HUES48 (cell line): ENCODE data around the gene SNW1.

Source experiments
- H3K27ac ChIP-seq: one replicate; pipeline ENCODE4 v1.7.0; 2013; ENCODE audit warnings: low read depth, low read length, inconsistent platforms
- H3K27me3 ChIP-seq: 2 replicates; pipeline ENCODE4 v1.6.1; 2013; ENCODE audit warnings: mild to moderate bottlenecking, low read length; ENCODE audit not compliant: control insufficient read depth, insufficient read depth
- H3K36me3 ChIP-seq: 2 replicates; pipeline ENCODE4 v1.6.1; 2013; ENCODE audit warnings: low read length; ENCODE audit not compliant: control insufficient read depth, insufficient read depth
- H3K4me1 ChIP-seq: 2 replicates; pipeline ENCODE4 v1.6.1; 2013; ENCODE audit warnings: mild to moderate bottlenecking, low read length; ENCODE audit not compliant: control insufficient read depth, insufficient read depth
- H3K4me3 ChIP-seq: 2 replicates; pipeline ENCODE4 v1.5.1; 2013; ENCODE audit warnings: mild to moderate bottlenecking, low read depth, low read length
- H3K9ac ChIP-seq: 2 replicates; pipeline ENCODE4 v1.6.1; 2013; ENCODE audit warnings: mild to moderate bottlenecking, low read depth, low read length, moderate library complexity
- H3K9me3 ChIP-seq: 2 replicates; pipeline ENCODE4 v1.6.1; 2013; ENCODE audit warnings: low read length; ENCODE audit not compliant: control insufficient read depth, insufficient read depth

Gene SNW1

DNA sequence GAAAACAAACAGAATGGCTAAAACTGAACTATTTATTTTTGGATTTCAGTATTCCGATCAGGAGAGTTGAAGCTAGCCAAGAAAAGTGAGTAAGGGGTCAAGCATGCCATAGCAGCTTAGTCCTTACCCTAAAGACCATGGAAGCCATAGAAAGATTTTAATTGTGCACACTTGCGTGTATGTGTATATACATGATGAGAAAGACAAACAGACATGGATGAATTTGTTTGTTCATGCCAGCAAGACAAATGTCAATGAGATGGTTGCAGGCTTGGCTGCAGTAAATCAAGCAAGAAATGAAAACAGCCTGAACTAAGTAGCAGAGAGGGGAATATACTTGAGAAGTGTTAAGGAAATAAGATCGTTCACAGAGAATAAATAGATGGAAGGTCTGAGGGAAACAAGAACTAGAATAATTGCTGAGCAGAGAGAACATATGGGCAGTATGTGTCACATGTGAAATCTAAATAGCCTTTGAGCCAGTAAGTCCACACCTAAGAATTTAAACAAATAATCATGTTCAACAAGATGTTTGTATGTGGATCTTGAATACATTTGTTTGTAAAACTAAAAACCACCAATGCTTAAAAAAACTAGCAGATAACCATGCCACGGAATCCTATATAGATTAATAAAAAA lies 14.8 kb downstream of the SNW1 start:
- Histone ChIP-seq H3K27me3 (no peaks in the 10 kb centered on the region), H3K9ac (no peak overlapping the region), H3K9me3 (no peaks in the 10 kb centered on the region), H3K4me3 (no peak overlapping the region), H3K36me3 (peaks cover 81% of the 10 kb centered on the region), H3K27ac (no peak overlapping the region), H3K4me1 (no peaks in the 10 kb centered on the region)

DNA sequence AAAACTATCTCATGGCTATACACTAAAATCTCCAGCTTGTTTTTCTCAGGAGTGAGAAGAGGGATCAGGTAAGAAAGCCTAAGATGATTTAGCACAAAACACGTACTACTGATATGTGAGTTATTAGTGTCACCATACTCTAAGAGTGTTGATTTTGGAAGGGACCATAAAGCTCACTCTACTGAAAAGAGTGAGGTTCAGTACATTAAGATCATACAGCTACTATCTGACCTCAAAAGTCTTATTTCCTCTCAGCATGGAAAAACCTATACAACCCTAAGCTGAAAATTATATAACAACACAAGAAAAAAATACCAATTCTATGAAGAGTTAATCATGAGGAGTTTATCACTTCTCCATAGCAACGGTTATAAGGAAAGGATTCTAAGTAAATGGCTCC lies 19.5 kb downstream of the SNW1 start:
- Histone ChIP-seq H3K9me3 (no peaks in the 10 kb centered on the region), H3K27ac (no peak overlapping the region), H3K4me1 (no peaks in the 10 kb centered on the region), H3K27me3 (no peaks in the 10 kb centered on the region), H3K36me3 (peaks cover 85% of the 10 kb centered on the region), H3K4me3 (no peak overlapping the region), H3K9ac (no peak overlapping the region)

DNA sequence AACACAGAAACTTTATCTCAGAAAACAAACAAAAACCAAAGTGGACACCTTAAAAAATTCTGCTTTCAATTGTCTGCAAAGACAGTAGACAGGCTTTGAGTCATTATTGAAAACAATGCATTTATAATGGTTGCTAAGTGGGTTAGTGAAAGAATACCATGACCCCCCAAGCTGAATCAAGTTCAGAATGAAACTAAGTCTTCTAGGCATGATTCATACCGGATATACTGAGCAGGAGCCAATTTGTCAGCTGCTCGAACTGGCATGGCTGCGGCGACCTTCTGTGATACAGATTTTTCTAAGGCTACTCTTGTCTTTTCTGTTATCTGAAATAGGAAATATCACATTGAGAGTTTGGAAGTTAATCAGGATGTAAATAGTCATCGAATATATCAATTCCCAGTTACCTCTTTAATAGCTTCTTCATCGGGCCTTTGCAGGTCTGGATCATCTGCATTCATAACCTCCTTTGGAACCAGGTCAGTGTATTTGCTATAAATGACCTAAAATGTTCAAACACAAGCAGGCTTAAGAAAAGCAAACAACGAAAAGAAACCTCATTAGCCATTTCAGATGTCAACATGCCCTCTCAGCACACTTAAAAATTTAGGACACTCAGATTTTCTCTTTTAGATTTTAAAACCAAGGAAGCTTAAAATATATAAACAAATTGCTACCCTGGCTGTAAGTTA lies 22.3 kb downstream of the SNW1 start:
- H3K27me3 ChIP-seq, result no peaks in the 10 kb centered on the region
- H3K4me3 ChIP-seq, result no peak overlapping the region
- H3K9me3 ChIP-seq, result no peaks in the 10 kb centered on the region
- H3K9ac ChIP-seq, result no peak overlapping the region
- H3K27ac ChIP-seq, result no peak overlapping the region
- H3K36me3 ChIP-seq, result peaks cover 87% of the 10 kb centered on the region
- H3K4me1 ChIP-seq, result no peaks in the 10 kb centered on the region

DNA sequence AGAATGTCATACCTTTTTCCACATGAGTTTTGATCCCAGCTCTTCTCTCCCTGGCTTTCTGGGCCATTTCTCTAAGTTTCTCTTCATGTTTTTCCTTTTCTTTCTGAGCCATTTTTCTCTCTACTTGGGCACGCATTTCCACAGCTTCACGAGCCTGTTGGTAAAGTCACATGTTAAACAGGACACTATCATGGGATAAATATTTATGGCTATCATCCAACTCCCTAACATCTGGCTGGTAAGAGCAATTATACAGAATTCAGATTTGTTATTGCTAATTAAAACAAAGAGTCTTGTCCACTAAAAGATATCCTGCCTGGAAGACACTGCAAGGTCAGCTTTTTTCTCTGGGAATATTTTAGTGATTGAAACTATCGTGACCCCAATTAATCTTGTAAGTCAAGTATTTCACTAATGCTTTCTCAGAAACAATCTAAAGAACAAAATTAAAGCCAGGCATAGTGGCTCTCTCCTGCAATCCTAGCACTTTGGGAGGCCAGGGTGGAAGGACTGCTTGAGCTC lies 29.9 kb downstream of the SNW1 start:
- no peaks in the 10 kb centered on the region for H3K27me3 ChIP-seq
- H3K36me3 ChIP-seq, result peaks cover 98% of the 10 kb centered on the region
- no peak overlapping the region for H3K4me3 ChIP-seq
- H3K9ac ChIP-seq, result no peak overlapping the region
- H3K27ac ChIP-seq, result no peak overlapping the region
- H3K9me3 ChIP-seq, result no peaks in the 10 kb centered on the region
- H3K4me1 ChIP-seq, result no peaks in the 10 kb centered on the region

DNA sequence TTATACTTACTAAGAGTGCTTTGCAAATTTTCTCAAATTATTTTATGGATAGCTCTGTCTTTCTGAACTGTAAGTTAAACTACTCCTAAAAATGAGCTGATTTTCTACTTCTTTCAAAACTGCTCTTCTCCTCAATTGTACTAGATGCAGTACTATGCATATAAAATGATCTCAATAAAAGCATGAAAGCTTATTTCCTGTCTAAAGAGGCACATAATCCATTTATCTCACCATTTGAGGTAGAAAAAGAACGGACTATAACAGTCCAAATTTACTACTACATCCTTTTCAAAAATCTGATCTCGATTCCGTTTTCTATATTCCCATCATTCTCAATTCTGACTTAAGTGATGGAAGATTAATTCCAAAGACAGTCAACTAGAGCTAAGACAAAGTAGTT lies 38.7 kb downstream of the SNW1 start:
- Histone ChIP-seq H3K4me1 (no peaks in the 10 kb centered on the region), H3K36me3 (peaks cover 93% of the 10 kb centered on the region), H3K27me3 (no peaks in the 10 kb centered on the region), H3K4me3 (no peak overlapping the region), H3K27ac (no peak overlapping the region), H3K9ac (no peak overlapping the region), H3K9me3 (no peaks in the 10 kb centered on the region)

DNA sequence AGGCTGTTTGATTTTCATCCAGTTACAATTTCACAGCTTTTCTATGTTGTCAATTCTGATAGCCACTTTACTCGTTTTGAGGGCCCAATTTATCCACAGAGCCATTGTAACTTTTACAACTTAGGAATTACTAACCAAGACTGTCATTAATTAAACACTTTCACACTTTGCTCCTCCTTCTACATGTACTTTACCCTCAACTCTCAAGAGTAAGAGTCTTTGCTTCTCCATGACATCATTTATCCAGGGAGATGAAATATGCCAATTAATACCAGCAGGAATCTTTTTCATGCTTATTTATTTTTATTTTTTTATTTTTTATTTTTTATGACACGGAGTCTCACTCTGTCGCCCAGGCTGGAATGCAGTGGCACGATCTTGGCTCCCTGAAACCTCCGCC lies 39.5 kb downstream of the SNW1 start:
- Histone ChIP-seq H3K27me3 (no peaks in the 10 kb centered on the region), H3K9ac (no peak overlapping the region), H3K4me3 (no peak overlapping the region), H3K4me1 (no peaks in the 10 kb centered on the region), H3K9me3 (no peaks in the 10 kb centered on the region), H3K36me3 (peaks cover 93% of the 10 kb centered on the region), H3K27ac (no peak overlapping the region)

DNA sequence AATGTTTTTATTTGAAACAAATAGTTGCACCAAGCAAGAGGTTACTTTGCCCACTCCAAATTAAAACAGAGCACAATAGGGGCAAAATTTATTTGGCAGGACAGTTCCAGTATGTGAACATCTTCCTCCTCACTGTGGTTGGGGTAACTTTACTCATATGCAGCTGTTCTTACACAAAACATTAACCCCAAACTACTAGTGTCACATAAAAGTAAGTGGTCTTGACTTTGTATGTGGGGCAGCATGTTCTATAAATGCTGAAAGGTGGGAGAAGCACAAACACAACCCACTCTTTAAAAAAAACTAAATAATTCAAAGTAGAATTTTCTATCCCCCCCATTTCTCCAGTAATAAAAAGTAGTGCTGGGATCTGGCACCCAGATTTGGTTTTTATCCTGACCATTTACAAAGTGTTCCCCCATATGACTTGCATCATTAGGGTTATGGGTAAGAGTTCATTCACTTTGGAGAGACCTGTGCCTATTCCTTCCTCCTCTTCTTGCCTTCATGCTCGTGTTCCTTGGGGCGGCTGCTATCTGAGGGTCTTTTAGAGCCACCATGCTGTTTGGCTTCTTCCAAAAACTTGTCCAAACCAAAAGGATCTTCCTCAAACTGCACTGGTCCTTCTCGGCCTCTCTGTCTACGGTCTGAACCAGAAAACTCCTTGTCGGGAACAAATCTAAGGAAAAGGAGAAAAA lies 43.2 kb downstream of the SNW1 start:
- peaks cover 92% of the 10 kb centered on the region for H3K36me3 ChIP-seq

DNA sequence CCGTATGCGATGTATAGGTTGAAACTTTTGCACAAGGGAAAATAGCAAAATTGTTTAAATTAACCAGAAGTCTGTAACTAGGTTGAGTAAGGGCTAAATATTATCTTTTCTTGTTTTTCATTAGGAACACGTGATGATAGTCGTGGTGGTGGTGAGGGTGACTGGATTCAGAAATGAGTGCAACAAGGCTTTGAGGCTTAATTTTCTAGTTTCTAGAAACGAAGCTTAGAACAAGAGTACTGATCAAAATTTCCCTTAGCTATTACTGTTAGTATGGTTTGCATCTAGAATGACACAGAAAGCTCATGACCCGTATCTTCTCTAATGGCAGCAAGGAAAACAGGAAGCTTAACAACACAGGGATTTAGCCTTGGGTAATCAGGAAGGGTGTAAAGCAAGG lies 46.0 kb downstream of the SNW1 start:
- Histone ChIP-seq H3K36me3 (peaks cover 94% of the 10 kb centered on the region), H3K27me3 (no peaks in the 10 kb centered on the region), H3K9ac (no peak overlapping the region), H3K4me3 (no peak overlapping the region), H3K4me1 (peaks cover 5% of the 10 kb centered on the region; the same call in 1 of the 2 replicates), H3K27ac (no peak overlapping the region), H3K9me3 (no peaks in the 10 kb centered on the region)

More for the DNA sequence above, 43.2 kb downstream of the SNW1 start:
- Histone ChIP-seq H3K27ac (no peak overlapping the region), H3K9ac (no peak overlapping the region), H3K9me3 (no peaks in the 10 kb centered on the region), H3K4me1 (no peaks in the 10 kb centered on the region), H3K4me3 (no peak overlapping the region), H3K27me3 (no peaks in the 10 kb centered on the region)

DNA sequence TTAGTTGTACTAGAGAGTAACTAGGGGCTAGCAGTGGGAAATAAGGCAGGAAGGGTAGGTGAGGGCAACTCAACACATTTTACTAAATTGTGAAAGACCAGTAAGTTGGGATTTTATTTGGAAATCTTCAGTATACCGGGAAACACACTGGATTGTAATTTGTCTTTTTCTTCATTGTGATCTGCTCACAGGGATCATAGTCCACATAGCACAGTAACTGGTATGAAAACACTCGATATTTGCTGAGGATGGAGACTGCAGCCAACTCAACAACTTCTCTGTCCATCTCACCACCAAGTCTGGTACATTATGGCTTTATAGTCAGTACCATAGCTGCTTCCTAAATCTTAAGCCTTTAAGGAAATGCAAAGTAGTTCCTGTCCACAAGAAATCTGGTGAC lies 50.6 kb downstream of the SNW1 start:
- Histone ChIP-seq H3K4me1 (peaks cover 15% of the 10 kb centered on the region; the same call in 1 of the 2 replicates), H3K27ac (no peak overlapping the region), H3K27me3 (no peaks in the 10 kb centered on the region), H3K36me3 (peaks cover 58% of the 10 kb centered on the region), H3K9ac (no peak overlapping the region), H3K9me3 (no peaks in the 10 kb centered on the region), H3K4me3 (peak overlapping the region; percentile 99; the same call in 1 of the 2 replicates)

DNA sequence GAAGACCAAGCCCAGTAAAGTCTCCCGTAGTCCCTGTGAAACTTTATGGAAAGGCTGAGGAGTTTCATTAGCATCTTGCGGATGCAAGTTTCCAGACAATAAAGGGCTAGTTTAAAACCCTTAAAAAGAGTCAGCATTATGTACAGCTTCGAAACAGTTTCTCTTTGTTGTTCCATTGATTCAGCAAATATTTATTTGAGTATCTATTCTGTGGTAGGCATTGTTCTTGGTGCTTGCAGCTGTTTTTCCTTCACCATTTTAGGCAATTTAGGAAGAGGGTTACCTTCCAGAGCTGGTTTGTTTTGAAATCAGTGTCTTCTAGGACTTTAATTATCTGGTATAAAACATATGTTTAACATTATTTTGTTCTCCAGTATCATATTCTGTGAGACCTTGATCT lies 51.5 kb downstream of the SNW1 start:
- Histone ChIP-seq H3K4me3 (peak overlapping the region; percentile 99), H3K27me3 (no peaks in the 10 kb centered on the region), H3K4me1 (peaks cover 15% of the 10 kb centered on the region; the same call in 1 of the 2 replicates), H3K27ac (peak overlapping the region; percentile 27), H3K9ac (peak overlapping the region; percentile 97), H3K36me3 (peaks cover 56% of the 10 kb centered on the region), H3K9me3 (no peaks in the 10 kb centered on the region)

DNA sequence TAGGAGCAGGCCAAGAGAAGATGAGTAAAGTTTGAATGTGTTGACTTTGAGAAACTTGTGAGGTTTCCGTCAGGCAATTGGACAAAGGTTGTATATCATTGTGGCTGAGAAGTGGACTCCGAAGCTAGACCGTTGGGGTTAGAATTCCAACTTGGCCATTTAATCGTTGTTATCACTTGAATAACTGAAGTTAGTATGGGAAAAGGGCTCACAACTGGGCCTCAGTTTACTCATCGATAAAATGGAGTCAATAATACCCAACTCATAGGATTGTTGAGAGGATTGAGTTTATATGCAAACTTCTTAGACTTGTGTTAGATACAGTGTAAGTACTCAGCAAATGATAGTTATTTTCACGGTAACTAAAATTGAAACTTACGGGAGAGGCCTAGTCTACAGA lies 52.2 kb downstream of the SNW1 start:
- Histone ChIP-seq H3K4me1 (peaks cover 15% of the 10 kb centered on the region; the same call in 1 of the 2 replicates), H3K27me3 (no peaks in the 10 kb centered on the region), H3K9me3 (no peaks in the 10 kb centered on the region), H3K9ac (peak overlapping the region; percentile 97), H3K4me3 (peak overlapping the region; percentile 99), H3K27ac (no peak overlapping the region), H3K36me3 (peaks cover 56% of the 10 kb centered on the region)
